Pancreas (tissue), 10 donors: ENCODE measurements around the gene SLC22A7. TPM values are rescaled to one million over a fixed set of nuclear protein-coding genes. Genes with fewer than 3 reads are reported as not detected.

Source experiments
- ATAC-seq, 4 donors: fragments of 200-7000 bp; cut with Tn5 transposase; one replicate each; pipeline versions ENCODE4 v1.8.0 to v1.9.1; 2020; ENCODE audit warnings: mild to moderate bottlenecking in 4 of 4, moderate library complexity in 4 of 4
- DNase-seq, 6 donors: peaks; one replicate each; pipeline ENCODE4 v3.0.0-alpha.2; 2020
- FAIRE-seq: peaks from 2 replicates; lab custom pipeline; 2012; peaks lifted over from hg19 to GRCh38; lab: Jason Lieb, UNC
- H3K27ac ChIP-seq, 4 donors: fragments of 200-600 bp; sonication (generic); 1 replicate in 3 of 4; 2 replicates in 1 of 4; pipeline versions ENCODE4 v1.5.0 to v1.8.0; 2020
- H3K27me3 ChIP-seq, 4 donors: fragments of 200-600 bp; one replicate each; pipeline ENCODE4 v1.8.0; 2021
- H3K36me3 ChIP-seq, 3 donors: fragments of 200-600 bp; sonication (generic) in 1 of 3; one replicate each; pipeline versions ENCODE4 v1.5.0 to v1.8.0; 2020 to 2021
- H3K4me1 ChIP-seq, 3 donors: fragments of 200-600 bp; one replicate each; pipeline ENCODE4 v1.8.0; 2021
- H3K4me3 ChIP-seq, 4 donors: fragments of 200-600 bp; sonication (generic) in 2 of 4; one replicate each; pipeline versions ENCODE4 v1.5.0 to v1.8.0; 2020 to 2021
- H3K9me3 ChIP-seq, 4 donors: fragments of 200-600 bp; one replicate each; pipeline ENCODE4 v1.8.0; 2021
- WGBS, 2 donors: extraction: QIAGEN DNeasy Blood & Tissue Kit; methylation state at CpG; one replicate each; pipeline ENCODE4 v1.1.7; 2013; 5-methylcytosine and 5-hydroxymethylcytosine counted together
- intact Hi-C, 3 donors: fragments of 100-400 bp; cut with DNase I; formaldehyde crosslinking; loops; one replicate each; pipeline versions ENCODE4 v1.11.1 to v1.14.2; 2022
- polyA plus RNA-seq, 2 donors: library from polyadenylated mRNA; stranded (reverse); fragments of 200-250 nt; gene quantifications; one replicate each; pipeline ENCODE4 v1.2.3, GENCODE V29; 2013
- total RNA-seq, 6 donors: library from RNA; stranded (reverse); fragmentation: NEBNext Ultra II Directional in 4 of 6; extraction: Animal tissue kit (Norgen Biotek cat#: 25700) in 4 of 6; gene quantifications; one replicate each; pipeline versions ENCODE4 v1.2.1 to v1.2.4, GENCODE V29; 2021 to 2023
- TF ChIP-seq, protein P1 (sequence below), 4 donors: fragments of 200-600 bp; sonication (generic) in 3 of 4; IDR thresholded peaks; one replicate each; pipeline versions ENCODE4 v1.5.0 to v1.8.0; 2021; ENCODE audit warnings: antibody characterized with exemption in 4 of 4
- donor health status: healthy with polysubstance abuse.
- donor health status: DM: no; HTN: no; CAD: no; lungs with moderate emphysema.
- donor health status: DM: no; HTN: no; CAD: no.
- donor health status: control.
- donor health status: control.
- donor health status: Bipolar disorder and iron deficiency.
- donor health status: DM: yes; HTN: yes; CAD: no.
- donor health status: DM: no; HTN: no; CAD: no.
- donor health status: DM: no; HTN: no; CAD: no.
- donor health status: DM: yes; HTN: yes; CAD: no.

Gene SLC22A7
- total and polyA plus RNA-seq, 8 donors, result 0.16 TPM; not detected in 7

DNA sequence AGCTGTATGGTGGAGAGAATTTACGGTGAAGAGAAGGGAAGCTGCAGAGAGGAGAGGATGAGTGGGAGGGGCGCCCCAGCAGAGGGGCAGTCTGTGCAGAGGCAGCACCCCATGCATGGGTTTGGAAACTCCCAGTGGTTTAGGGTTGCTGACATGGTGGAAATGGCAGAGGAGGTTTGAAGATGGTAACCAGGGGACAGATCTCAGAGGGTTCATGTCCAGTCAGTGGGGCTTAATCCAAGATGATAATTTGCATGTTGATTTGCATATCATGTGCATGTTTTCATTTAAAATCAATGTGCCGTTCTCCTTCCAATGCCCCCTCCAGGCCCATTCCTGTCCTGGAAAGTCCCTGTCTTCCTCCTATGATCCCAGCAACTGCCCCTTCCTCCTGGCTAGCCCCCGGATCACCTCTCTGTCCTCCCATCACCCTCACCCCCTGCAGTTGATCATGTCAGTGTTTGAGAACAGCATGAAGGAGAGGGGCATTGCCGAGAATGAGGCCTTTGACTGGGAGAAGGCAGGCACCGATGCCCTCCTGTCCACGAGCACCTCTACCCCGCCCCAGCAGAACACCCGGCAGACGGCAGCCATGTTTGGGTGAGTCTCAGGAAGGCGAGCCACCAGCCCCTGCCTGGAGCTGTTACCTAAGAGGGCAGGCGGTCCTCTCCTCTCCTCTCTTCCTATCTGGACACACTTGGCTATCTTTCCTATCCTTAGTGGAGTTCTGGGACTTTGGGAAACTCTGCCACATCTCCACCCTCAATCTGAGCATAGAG lies 40.5 kb upstream of the SLC22A7 start:
- intact Hi-C loops, result loop anchor here in 1 of 3 donors (5.0 kb wide), 1 partner anchor 245 kb away; no protein-coding TSS in a partner anchor
- Histone ChIP-seq H3K27ac (no peak overlapping the region), H3K27me3 (no peaks in the 10 kb centered on the region), H3K4me1 (no peaks in the 10 kb centered on the region), H3K9me3 (no peaks in the 10 kb centered on the region), H3K4me3 (no peak overlapping the region), H3K36me3 (no peaks in the 10 kb centered on the region)
- DNase-seq (no peak), FAIRE-seq (no peak), ATAC-seq (no peak)
- TF ChIP-seq, protein P1, sequence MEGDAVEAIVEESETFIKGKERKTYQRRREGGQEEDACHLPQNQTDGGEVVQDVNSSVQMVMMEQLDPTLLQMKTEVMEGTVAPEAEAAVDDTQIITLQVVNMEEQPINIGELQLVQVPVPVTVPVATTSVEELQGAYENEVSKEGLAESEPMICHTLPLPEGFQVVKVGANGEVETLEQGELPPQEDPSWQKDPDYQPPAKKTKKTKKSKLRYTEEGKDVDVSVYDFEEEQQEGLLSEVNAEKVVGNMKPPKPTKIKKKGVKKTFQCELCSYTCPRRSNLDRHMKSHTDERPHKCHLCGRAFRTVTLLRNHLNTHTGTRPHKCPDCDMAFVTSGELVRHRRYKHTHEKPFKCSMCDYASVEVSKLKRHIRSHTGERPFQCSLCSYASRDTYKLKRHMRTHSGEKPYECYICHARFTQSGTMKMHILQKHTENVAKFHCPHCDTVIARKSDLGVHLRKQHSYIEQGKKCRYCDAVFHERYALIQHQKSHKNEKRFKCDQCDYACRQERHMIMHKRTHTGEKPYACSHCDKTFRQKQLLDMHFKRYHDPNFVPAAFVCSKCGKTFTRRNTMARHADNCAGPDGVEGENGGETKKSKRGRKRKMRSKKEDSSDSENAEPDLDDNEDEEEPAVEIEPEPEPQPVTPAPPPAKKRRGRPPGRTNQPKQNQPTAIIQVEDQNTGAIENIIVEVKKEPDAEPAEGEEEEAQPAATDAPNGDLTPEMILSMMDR (IDR thresholded peaks at IDR 0.05), result no peak
- WGBS, 2 donors, result 75 to 80% methylated on average over 12 of the region's 12 CpGs

DNA sequence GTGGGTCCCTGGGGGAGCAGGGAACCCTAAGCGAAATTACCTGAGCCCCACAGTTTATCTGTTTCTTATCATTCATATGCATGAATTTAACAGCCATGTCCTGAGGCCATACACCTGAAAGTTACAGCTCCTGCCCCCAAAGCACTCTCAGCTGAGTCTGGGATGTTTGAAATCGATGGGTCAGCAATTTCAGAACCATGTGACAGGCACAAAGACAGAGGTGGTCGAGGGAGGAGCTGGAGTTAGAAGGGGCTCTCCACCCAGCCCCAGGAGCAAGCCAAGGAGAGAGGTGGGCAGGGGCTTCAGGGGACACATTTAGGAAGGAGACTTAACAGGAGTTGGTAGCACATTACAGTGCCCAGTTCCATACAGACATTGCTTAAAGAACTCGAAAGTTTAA lies 39.9 kb upstream of the SLC22A7 start:
- Histone ChIP-seq H3K9me3 (no peaks in the 10 kb centered on the region), H3K27me3 (no peaks in the 10 kb centered on the region), H3K36me3 (no peaks in the 10 kb centered on the region), H3K4me3 (no peak overlapping the region), H3K4me1 (no peaks in the 10 kb centered on the region), H3K27ac (no peak overlapping the region)
- WGBS, 2 donors, result 45 to 50% methylated on average over 4 of the region's 4 CpGs
- ATAC-seq (no peak), DNase-seq (no peak), FAIRE-seq (no peak)
- intact Hi-C loops, result loop anchor here in 1 of 3 donors (5.0 kb wide), 1 partner anchor 244 kb away; no protein-coding TSS in a partner anchor
- TF ChIP-seq, protein P1 (IDR thresholded peaks at IDR 0.05), result no peak

DNA sequence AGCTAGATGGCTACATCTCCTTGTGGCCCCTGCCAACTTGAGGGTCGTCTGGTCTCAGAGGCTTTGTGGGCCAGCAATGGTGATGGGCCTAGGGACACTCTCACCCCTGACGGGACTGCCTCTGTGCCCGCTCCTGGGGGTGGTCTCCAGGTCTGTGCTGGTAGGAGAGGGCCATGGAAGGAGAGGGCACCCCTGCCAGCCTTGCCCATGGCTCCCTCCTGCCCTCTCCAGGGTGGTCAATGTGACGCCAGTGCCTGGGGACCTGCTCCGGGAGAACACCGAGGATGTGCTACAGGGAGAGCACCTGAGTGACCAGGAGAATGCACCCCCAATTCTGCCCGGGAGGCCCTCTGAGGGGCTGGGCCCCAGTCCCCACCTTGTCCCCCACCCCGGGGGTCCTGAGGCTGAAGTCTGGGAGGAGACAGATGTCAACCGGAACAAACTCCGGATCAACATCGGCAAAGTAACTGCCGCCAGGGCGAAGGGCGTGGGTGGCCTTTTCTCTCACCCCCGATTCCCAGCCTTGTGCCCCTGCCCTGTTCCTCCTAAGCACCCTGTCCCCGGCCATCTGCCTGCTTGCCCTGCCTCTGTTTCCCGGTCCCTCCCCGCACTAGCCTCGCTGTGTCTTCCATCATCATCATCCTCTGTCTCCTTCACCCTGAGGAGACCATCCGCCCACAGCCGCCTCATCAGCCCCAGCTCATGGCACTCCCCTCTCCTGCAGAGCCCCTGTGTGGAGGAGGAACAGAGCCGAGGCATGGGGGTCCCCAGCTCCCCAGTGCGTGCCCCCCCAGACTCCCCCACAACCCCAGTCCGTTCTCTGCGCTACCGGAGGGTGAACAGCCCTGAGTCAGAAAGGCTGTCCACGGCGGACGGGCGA lies 39.0 kb upstream of the SLC22A7 start:
- no peaks in the 10 kb centered on the region for H3K27me3 ChIP-seq
- ATAC-seq (no peak), DNase-seq (peak in 1 of 6 donors; percentile 18), FAIRE-seq (no peak)
- 79 to 84% methylated on average over 30 of the region's 30 CpGs for WGBS, 2 donors
- intact Hi-C loops, result loop anchor here in 1 of 3 donors (5.0 kb wide), 1 partner anchor 243 kb away; no protein-coding TSS in a partner anchor
- no peaks in the 10 kb centered on the region for H3K36me3 ChIP-seq
- H3K4me3 ChIP-seq, result no peak overlapping the region
- H3K27ac ChIP-seq, result no peak overlapping the region
- H3K9me3 ChIP-seq, result no peaks in the 10 kb centered on the region
- TF ChIP-seq, protein P1 (IDR thresholded peaks at IDR 0.05), result no peak
- H3K4me1 ChIP-seq, result no peaks in the 10 kb centered on the region

DNA sequence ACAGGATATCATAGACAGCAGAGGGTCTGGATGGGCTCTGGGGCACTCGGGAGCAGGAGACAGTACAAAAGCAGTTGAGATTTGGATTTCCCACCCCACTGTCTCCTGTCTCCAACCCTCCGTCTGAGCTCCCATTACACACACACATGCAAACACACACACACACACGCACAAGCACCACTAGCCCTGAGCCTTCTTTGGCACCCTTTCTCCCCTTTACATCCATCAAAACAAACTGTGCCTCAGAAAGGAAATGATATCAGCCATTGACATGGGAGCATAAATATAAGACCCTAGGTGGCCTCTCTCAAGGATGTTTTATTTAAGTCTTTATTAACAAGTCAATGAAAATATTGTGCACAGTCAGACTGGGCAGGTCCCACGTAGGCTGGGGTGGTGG lies 37.3 kb upstream of the SLC22A7 start:
- ATAC-seq (no peak), DNase-seq (no peak), FAIRE-seq (no peak)
- intact Hi-C loops, result loop anchor here in 1 of 3 donors (5.0 kb wide), 1 partner anchor 97 kb away; no protein-coding TSS in a partner anchor
- Histone ChIP-seq H3K9me3 (no peaks in the 10 kb centered on the region), H3K27me3 (no peaks in the 10 kb centered on the region), H3K4me3 (no peak overlapping the region), H3K36me3 (no peaks in the 10 kb centered on the region), H3K27ac (no peak overlapping the region), H3K4me1 (peaks cover 0 to 7% (median 0%) of the 10 kb centered on the region in 3 donors)
- 83 to 86% methylated on average over 4 of the region's 4 CpGs for WGBS, 2 donors
- TF ChIP-seq, protein P1 (IDR thresholded peaks at IDR 0.05), result no peak
